ENCODE measurements around the gene CLN5. TPM values are rescaled to one million over a fixed set of nuclear protein-coding genes. Genes with fewer than 3 reads are reported as not detected.
A peak's percentile ranks its signal among the peaks of the same experiment; 100 is the strongest.
"Not testable (repeated sequence)": the region's sequence is repeated elsewhere in the genome, so short reads cannot be mapped to it uniquely, and the experiment has no call there.

CLN5 gene
- polyA plus RNA-seq, 1 donor from 2014 or later = 25.9 TPM

DNA sequence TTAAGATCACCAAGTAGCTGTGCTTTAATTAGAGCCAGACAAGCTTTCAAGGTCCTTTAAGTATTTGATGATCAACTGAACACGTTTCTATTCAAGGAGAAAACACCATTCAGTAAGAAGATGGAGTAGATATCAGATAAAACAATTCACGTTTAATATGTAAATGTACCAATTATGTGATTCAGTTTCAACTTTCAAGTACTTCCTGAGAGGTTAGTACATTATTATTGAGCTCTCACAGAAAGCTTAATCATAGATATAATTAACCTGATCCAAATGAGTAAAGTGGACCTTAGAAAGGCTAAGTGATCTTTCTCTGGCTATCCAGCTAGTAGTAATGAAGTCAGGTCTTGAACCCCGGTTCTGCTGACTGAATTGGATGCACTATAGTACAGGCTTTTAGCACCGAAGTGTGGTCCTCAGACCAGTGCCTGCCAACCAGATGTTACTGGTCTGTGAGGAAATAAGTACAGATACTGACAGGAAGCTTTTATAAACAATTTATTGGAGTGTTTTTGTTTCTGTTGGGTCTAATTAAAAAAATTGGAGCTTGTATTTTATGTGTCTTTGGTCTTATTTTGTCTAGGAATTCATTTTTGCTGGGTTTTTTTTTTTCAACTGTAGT is 10.2 kb downstream of the CLN5 start:
- no peak for TF ChIP-seq RAD21 (conservative IDR thresholded peaks at IDR 0.05)
- TF ChIP-seq EZH2 (IDR thresholded peaks at IDR 0.05; ENCODE audit: borderline replicate concordance, insufficient read depth, low read length, poor library complexity, severe bottlenecking) = no peak
- no peak for TF ChIP-seq EP300 (conservative IDR thresholded peaks at IDR 0.05; ENCODE audit: poor library complexity, severe bottlenecking)
- no peak for TF ChIP-seq REST (IDR thresholded peaks at IDR 0.05; ENCODE audit: borderline replicate concordance)
- TF ChIP-seq SMC3 (conservative IDR thresholded peaks at IDR 0.05; ENCODE audit: poor library complexity) = no peak
- TF ChIP-seq POLR2AphosphoS5 (IDR thresholded peaks at IDR 0.05) = no peak
- TF ChIP-seq MXI1 (conservative IDR thresholded peaks at IDR 0.05; ENCODE audit: poor library complexity, severe bottlenecking) = no peak
- no peak for TF ChIP-seq TAF1 (IDR thresholded peaks at IDR 0.05; ENCODE audit: low read depth)
- TF ChIP-seq, protein P1, sequence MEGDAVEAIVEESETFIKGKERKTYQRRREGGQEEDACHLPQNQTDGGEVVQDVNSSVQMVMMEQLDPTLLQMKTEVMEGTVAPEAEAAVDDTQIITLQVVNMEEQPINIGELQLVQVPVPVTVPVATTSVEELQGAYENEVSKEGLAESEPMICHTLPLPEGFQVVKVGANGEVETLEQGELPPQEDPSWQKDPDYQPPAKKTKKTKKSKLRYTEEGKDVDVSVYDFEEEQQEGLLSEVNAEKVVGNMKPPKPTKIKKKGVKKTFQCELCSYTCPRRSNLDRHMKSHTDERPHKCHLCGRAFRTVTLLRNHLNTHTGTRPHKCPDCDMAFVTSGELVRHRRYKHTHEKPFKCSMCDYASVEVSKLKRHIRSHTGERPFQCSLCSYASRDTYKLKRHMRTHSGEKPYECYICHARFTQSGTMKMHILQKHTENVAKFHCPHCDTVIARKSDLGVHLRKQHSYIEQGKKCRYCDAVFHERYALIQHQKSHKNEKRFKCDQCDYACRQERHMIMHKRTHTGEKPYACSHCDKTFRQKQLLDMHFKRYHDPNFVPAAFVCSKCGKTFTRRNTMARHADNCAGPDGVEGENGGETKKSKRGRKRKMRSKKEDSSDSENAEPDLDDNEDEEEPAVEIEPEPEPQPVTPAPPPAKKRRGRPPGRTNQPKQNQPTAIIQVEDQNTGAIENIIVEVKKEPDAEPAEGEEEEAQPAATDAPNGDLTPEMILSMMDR (IDR thresholded peaks at IDR 0.05; ENCODE audit: poor library complexity, severe bottlenecking) = no peak
- Histone ChIP-seq H3K4me2 (ENCODE audit: low read length) (no peak overlapping the region), H3K27ac (ENCODE audit: low read length) (no peak overlapping the region), H3K36me3 (ENCODE audit: insufficient read depth, low read length) (peaks cover under 1% of the 10 kb centered on the region), H3K4me3 (ENCODE audit: low read length) (no peak overlapping the region), H3K9me3 (ENCODE audit: low read length) (no peaks in the 10 kb centered on the region), H2AFZ (ENCODE audit: low read depth, low read length) (no peak overlapping the region), H3K79me2 (replicated peaks; ENCODE audit: insufficient read depth, low read length) (peaks cover 9% of the 10 kb centered on the region), H3K9me2 (ENCODE audit: insufficient read depth, low read length) (no peaks in the 10 kb centered on the region), H3F3A (ENCODE audit: insufficient read depth, low read length, poor library complexity, severe bottlenecking) (no peaks in the 10 kb centered on the region), H3K27me3 (ENCODE audit: insufficient read depth, low read depth, low read length) (no peaks in the 10 kb centered on the region), H4K20me1 (ENCODE audit: insufficient read depth) (no peaks in the 10 kb centered on the region), H3K9ac (ENCODE audit: low read length) (no peak overlapping the region)

- Histone ChIP-seq H3K9me3 (ENCODE audit: low read length) (no peaks in the 10 kb centered on the region), H3K27me3 (ENCODE audit: insufficient read depth, low read depth, low read length) (no peaks in the 10 kb centered on the region), H3F3A (ENCODE audit: insufficient read depth, low read length, poor library complexity, severe bottlenecking) (no peaks in the 10 kb centered on the region), H2AFZ (ENCODE audit: low read depth, low read length) (no peak overlapping the region), H3K36me3 (ENCODE audit: insufficient read depth, low read length) (peaks cover 5% of the 10 kb centered on the region), H3K9ac (ENCODE audit: low read length) (no peak overlapping the region), H4K20me1 (ENCODE audit: insufficient read depth) (no peaks in the 10 kb centered on the region), H3K4me2 (ENCODE audit: low read length) (no peak overlapping the region), H3K79me2 (replicated peaks; ENCODE audit: insufficient read depth, low read length) (peaks cover 9% of the 10 kb centered on the region), H3K9me2 (ENCODE audit: insufficient read depth, low read length) (no peaks in the 10 kb centered on the region), H3K27ac (ENCODE audit: low read length) (no peak overlapping the region), H3K4me3 (ENCODE audit: low read length) (no peak overlapping the region)
- TF ChIP-seq, protein P1 (IDR thresholded peaks at IDR 0.05; ENCODE audit: poor library complexity, severe bottlenecking) = peak; percentile 66
- TF ChIP-seq SMC3 (conservative IDR thresholded peaks at IDR 0.05; ENCODE audit: poor library complexity) (peak; percentile 45), TAF1 (IDR thresholded peaks at IDR 0.05; ENCODE audit: low read depth) (no peak), RAD21 (conservative IDR thresholded peaks at IDR 0.05) (peak; percentile 47)
These were observed 10.8 kb downstream of the CLN5 start for GRCh38 chr13:77002590-77003190.

- not testable (repeated sequence) for H3K9me2 ChIP-seq (ENCODE audit: insufficient read depth, low read length); H3F3A ChIP-seq (ENCODE audit: insufficient read depth, low read length, poor library complexity, severe bottlenecking); H3K27me3 ChIP-seq (ENCODE audit: insufficient read depth, low read depth, low read length); H3K4me2 ChIP-seq (ENCODE audit: low read length); H4K20me1 ChIP-seq (ENCODE audit: insufficient read depth); H3K27ac ChIP-seq (ENCODE audit: low read length); H3K9ac ChIP-seq (ENCODE audit: low read length); H3K4me3 ChIP-seq (ENCODE audit: low read length); H2AFZ ChIP-seq (ENCODE audit: low read depth, low read length); H3K9me3 ChIP-seq (ENCODE audit: low read length)
- H3K79me2 ChIP-seq (replicated peaks; ENCODE audit: insufficient read depth, low read length) = peaks cover 14% of the 10 kb centered on the region
- peaks cover 14% of the 10 kb centered on the region for H3K36me3 ChIP-seq (ENCODE audit: insufficient read depth, low read length)
These were observed 16.5 kb downstream of the CLN5 start for GRCh38 chr13:77008337-77008736.
